OCI-LY3 (cell line): ENCODE results near the gene AKR1E2.
A peak's percentile ranks its signal among the peaks of the same experiment; 100 is the strongest.

Experiments used
- H2AFZ ChIP-seq: fragments of 200-600, 300-600 bp; shearing (Covaris generic); 2 replicates; pipeline ENCODE4 v1.6.0; 2014; ENCODE audit warnings: antibody characterized with exemption, low read depth, low read length
- H3K27ac ChIP-seq: fragments of 200-600, 300-600 bp; sonication (generic); 2 replicates; pipeline ENCODE4 v1.5.1; 2014; ENCODE audit warnings: mild to moderate bottlenecking, low read length, moderate library complexity, mixed read lengths
- H3K27me3 ChIP-seq: fragments of 200-600, 300-600 bp; sonication (generic); 2 replicates; pipeline ENCODE4 v1.6.1; 2014; ENCODE audit warnings: low read depth, low read length, mixed read lengths
- H3K36me3 ChIP-seq: fragments of 200-600, 300-600 bp; sonication (generic); replicated peaks from 2 replicates; pipeline ENCODE3; 2014; ENCODE audit warnings: low read depth, low read length, mixed read lengths
- H3K4me1 ChIP-seq: fragments of 300-600, 200-600 bp; sonication (generic); 2 replicates; pipeline ENCODE4 v1.6.1; 2014; ENCODE audit warnings: low read length, mixed read lengths
- H3K4me2 ChIP-seq: fragments of 200-600, 300-600 bp; sonication (generic); 2 replicates; pipeline ENCODE4 v1.6.1; 2014; ENCODE audit warnings: low read length, mixed read lengths
- H3K4me3 ChIP-seq: fragments of 300-600, 200-600 bp; sonication (generic); 2 replicates; pipeline ENCODE4 v1.5.1; 2014; ENCODE audit warnings: antibody characterized with exemption, mild to moderate bottlenecking, low read length, moderate library complexity
- H3K79me2 ChIP-seq: fragments of 300-600, 200-600 bp; shearing (Covaris generic); 2 replicates; pipeline ENCODE4 v1.6.1; 2014; ENCODE audit warnings: mild to moderate bottlenecking, low read length, mixed read lengths
- H3K9ac ChIP-seq: fragments of 300-600, 200-600 bp; shearing (Covaris generic); 2 replicates; pipeline ENCODE4 v1.6.0; 2014; ENCODE audit warnings: mild to moderate bottlenecking, low read length, moderate library complexity
- H3K9me3 ChIP-seq: fragments of 200-600, 300-600 bp; shearing (Covaris generic); 2 replicates; pipeline ENCODE4 v1.6.1; 2014; ENCODE audit warnings: low read length, mixed read lengths; ENCODE audit not compliant: insufficient read depth
- H4K20me1 ChIP-seq: fragments of 200-600, 300-600 bp; sonication (generic); 2 replicates; pipeline ENCODE4 v1.6.1; 2016; ENCODE audit warnings: low read length, mixed read lengths; ENCODE audit not compliant: insufficient read depth
- EZH2phosphoT487 ChIP-seq: fragments of 200-600 bp; shearing (Covaris generic); IDR thresholded peaks from 2 replicates; pipeline ENCODE4 v1.6.1; 2018; ENCODE audit warnings: antibody characterized with exemption, mixed run types, low read depth
- TF ChIP-seq, protein P1 (sequence below): fragments of 200-600, 300-600 bp; sonication (generic); IDR thresholded peaks from 2 replicates; pipeline ENCODE4 v1.5.1; 2014; ENCODE audit warnings: antibody characterized with exemption, low read length, low read depth

AKR1E2 gene

GRCh38 chr10:4849042-4849402, 23.0 kb downstream of the AKR1E2 start:
- TF ChIP-seq EZH2phosphoT487, result no peak
- H4K20me1 ChIP-seq, result no peaks in the 10 kb centered on the region
- H3K79me2 ChIP-seq, result no peaks in the 10 kb centered on the region
- peak overlapping the region; percentile 99 for H3K4me2 ChIP-seq
- no peaks in the 10 kb centered on the region for H3K9me3 ChIP-seq
- no peaks in the 10 kb centered on the region for H3K27me3 ChIP-seq
- H3K36me3 ChIP-seq, result no peaks in the 10 kb centered on the region
- H3K4me3 ChIP-seq, result peak overlapping the region; percentile 70
- peaks cover 39% of the 10 kb centered on the region for H3K4me1 ChIP-seq
- H3K9ac ChIP-seq, result peak overlapping the region; percentile 91
- peak overlapping the region; percentile 99 for H3K27ac ChIP-seq
- H2AFZ ChIP-seq, result 0 out of 2 replicates have a peak overlapping the region, but pooled peaks have one; percentile 38

DNA sequence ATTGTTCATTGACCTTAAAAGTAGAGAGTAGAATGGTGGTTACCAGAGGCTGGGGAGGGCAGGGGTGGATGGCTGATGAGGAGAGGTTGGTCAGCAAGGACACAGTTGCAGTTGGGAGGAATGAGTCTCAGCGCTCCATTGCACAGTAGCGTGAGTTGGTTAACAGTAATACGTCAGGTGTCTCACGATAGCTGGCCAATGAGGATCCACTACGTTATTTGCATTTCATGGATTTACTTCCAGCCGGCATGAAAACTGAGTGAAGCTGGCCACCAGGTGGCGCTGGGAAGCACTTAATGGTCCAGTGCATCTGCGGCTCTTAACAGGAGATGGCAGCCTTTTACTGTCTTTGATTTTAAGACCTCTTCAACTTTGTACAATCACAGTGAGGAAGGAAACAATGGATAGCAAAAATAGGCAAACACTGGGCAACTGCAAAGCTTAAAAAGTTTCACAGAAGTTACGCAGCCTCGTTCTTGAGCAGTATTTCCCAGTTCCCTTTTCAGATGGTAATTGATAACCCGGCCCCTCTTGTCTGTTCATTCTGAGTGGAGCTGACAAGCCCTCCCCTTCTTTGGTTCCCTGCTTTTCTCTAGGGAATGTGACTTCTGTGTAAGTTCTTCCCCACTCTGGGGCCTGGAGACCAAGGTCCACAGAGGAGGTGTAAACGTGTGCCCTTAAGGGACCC, 23.7 kb downstream of the AKR1E2 start:
- no peaks in the 10 kb centered on the region for H3K36me3 ChIP-seq
- TF ChIP-seq, protein P1, sequence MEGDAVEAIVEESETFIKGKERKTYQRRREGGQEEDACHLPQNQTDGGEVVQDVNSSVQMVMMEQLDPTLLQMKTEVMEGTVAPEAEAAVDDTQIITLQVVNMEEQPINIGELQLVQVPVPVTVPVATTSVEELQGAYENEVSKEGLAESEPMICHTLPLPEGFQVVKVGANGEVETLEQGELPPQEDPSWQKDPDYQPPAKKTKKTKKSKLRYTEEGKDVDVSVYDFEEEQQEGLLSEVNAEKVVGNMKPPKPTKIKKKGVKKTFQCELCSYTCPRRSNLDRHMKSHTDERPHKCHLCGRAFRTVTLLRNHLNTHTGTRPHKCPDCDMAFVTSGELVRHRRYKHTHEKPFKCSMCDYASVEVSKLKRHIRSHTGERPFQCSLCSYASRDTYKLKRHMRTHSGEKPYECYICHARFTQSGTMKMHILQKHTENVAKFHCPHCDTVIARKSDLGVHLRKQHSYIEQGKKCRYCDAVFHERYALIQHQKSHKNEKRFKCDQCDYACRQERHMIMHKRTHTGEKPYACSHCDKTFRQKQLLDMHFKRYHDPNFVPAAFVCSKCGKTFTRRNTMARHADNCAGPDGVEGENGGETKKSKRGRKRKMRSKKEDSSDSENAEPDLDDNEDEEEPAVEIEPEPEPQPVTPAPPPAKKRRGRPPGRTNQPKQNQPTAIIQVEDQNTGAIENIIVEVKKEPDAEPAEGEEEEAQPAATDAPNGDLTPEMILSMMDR, result peak; percentile 99
- no peak for TF ChIP-seq EZH2phosphoT487
- H4K20me1 ChIP-seq, result no peaks in the 10 kb centered on the region
- peak overlapping the region; percentile 91 for H3K9ac ChIP-seq
- peak overlapping the region; percentile 70 for H3K4me3 ChIP-seq
- H3K9me3 ChIP-seq, result no peaks in the 10 kb centered on the region
- H3K27me3 ChIP-seq, result no peaks in the 10 kb centered on the region
- H3K4me2 ChIP-seq, result peak overlapping the region; percentile 99
- no peaks in the 10 kb centered on the region for H3K79me2 ChIP-seq
- H3K4me1 ChIP-seq, result peaks cover 39% of the 10 kb centered on the region
- H3K27ac ChIP-seq, result peak overlapping the region; percentile 99
- H2AFZ ChIP-seq, result peak overlapping the region; percentile 90

DNA sequence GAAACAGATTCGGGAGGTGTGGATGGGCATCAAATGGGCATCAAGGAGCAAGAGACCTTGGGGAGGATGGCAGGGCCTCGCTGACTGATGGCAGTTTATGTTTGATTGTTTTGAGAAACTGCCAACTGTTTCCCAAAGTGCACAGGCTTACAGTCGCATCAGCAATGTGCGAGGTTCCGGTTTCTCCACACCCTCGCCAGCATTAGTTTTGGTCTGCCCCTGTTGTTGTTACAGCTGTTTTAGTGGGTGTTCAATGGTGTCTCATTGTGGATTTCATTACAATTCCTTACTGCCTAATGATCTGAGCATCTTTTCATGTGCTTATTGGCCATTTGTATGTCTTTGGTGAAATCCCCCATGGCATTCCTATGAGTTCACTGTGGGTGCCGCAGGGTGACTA, 24.4 kb downstream of the AKR1E2 start:
- H3K36me3 ChIP-seq, result no peaks in the 10 kb centered on the region
- TF ChIP-seq EZH2phosphoT487, result no peak
- TF ChIP-seq, protein P1, result no peak
- H3K4me3 ChIP-seq, result peak overlapping the region; percentile 62
- H3K4me1 ChIP-seq, result peaks cover 39% of the 10 kb centered on the region
- no peaks in the 10 kb centered on the region for H3K9me3 ChIP-seq
- no peaks in the 10 kb centered on the region for H3K79me2 ChIP-seq
- no peaks in the 10 kb centered on the region for H4K20me1 ChIP-seq
- H3K27ac ChIP-seq, result peak overlapping the region; percentile 99
- peak overlapping the region; percentile 99 for H3K4me2 ChIP-seq
- peak overlapping the region; percentile 60 for H3K9ac ChIP-seq
- peak overlapping the region; percentile 90 for H2AFZ ChIP-seq
- no peaks in the 10 kb centered on the region for H3K27me3 ChIP-seq

- no peak for TF ChIP-seq EZH2phosphoT487
- TF ChIP-seq, protein P1, result no peak
- H2AFZ ChIP-seq, result no peak overlapping the region
- H3K9me3 ChIP-seq, result no peaks in the 10 kb centered on the region
- no peak overlapping the region for H3K9ac ChIP-seq
- no peaks in the 10 kb centered on the region for H3K79me2 ChIP-seq
- H3K4me3 ChIP-seq, result no peak overlapping the region
- H3K4me1 ChIP-seq, result peaks cover 39% of the 10 kb centered on the region
- no peaks in the 10 kb centered on the region for H3K27me3 ChIP-seq
- no peaks in the 10 kb centered on the region for H3K36me3 ChIP-seq
- H3K27ac ChIP-seq, result no peak overlapping the region
- no peaks in the 10 kb centered on the region for H4K20me1 ChIP-seq
- no peak overlapping the region for H3K4me2 ChIP-seq
These were observed 25.2 kb downstream of the AKR1E2 start for GRCh38 chr10:4851176-4851575.
